GM21423 (cell line): ENCODE results near the gene HIPK3.

ENCODE experiments used
- ATAC-seq: cut with Tn5 transposase; IDR thresholded peaks from one replicate; pipeline ENCODE4 v1.9.1; 2021; ENCODE audit warnings: mild to moderate bottlenecking, moderate library complexity; ENCODE audit not compliant: unreplicated experiment

Gene HIPK3

GRCh38 chr11:33387996-33388395, 130.8 kb downstream of the HIPK3 start:
- ATAC-seq: peak; percentile 43

DNA sequence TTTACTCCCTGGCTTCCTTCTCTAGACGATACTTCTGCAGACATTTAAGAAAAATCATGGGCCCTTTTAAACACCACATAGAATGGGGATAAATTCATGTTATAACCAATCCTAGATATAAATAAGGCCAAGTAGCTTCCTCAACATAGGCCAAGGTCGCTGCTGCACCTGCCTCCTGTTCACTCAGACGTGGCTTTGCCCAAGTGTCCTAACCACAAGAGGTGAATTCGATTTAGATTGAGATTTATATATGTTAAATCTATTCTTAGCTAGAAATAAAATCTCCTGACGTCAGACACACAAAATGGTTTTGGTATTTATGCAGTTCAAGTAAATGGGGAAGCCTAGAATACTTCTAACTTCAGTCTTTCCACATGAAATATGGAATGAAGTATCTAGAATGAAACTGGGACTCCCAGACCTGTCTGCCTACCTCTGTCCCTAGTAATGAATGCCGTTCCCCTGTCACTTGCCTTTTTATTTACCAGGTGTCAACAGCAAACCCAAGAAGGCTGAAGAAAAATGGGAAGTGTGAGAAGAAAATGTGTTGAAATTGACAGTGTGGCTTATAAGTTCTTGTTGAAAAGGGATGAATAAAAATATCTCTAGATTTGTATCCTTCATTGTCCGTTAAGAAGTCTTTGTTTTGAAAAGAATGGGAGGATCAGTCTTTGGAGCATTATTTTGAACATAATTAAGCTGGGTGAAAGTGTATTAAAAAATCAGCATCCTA, 131.8 kb downstream of the HIPK3 start:
- ATAC-seq: no peak

- peak; percentile 70 for ATAC-seq
These were observed 132.5 kb downstream of the HIPK3 start for GRCh38 chr11:33389635-33390034.

GRCh38 chr11:33390944-33391892, 134.0 kb downstream of the HIPK3 start:
- no peak for ATAC-seq

GRCh38 chr11:33391893-33392251, 134.7 kb downstream of the HIPK3 start:
- no peak for ATAC-seq

DNA sequence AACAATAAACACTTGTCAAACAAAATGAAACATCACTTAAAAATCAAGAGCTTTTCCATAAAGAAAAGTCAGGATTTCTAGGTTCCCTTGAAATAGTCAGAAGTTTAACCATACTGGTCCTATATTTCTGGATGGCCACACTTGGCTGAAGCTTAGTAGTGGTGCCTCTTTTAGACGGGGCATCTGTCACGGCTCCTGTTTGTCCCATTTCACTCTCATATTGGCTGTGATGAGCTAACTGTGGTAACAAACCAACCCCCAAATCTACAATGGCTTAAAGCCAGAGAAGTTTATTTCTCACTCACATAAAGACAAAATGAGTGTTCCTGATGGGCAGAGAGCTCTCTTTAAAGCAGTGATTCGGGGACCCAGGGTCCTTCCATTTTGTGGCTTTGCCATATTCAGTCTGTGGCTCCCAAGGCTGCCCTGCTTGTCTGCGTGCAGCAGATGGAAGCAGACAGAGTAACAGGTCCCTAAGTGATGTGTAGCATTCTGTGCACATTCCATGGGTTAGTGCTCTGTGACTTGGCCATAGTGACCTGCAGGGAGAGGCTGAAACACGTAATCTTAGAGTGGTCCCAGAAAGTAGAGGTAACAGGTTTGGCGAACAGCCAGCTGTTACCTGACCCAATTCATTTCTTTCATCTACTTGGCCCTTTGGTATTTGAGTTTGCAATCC, 137.4 kb downstream of the HIPK3 start:
- ATAC-seq: no peak

GRCh38 chr11:33396361-33396760, 139.2 kb downstream of the HIPK3 start:
- ATAC-seq: no peak

- no peak for ATAC-seq
These were observed 142.2 kb downstream of the HIPK3 start for GRCh38 chr11:33399421-33399820.

- ATAC-seq: no peak
These were observed 144.9 kb downstream of the HIPK3 start for GRCh38 chr11:33402066-33402465.

DNA sequence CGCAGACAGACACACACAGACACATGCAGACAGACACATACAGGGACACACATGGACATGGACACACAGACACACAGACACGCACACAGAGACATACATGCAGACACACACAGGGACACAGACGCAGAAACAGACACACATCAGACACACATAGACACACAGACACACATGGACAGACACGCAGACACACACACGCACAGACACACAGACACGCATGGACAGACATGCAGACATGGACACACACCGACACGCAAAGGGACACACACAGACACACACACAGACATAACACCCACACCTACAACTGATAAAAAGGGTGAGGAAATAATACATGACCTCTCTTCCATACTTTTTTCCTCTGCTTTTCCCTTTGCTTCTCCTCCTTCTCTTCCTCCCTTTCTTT, 146.2 kb downstream of the HIPK3 start:
- ATAC-seq: no peak

- no peak for ATAC-seq
These were observed 148.8 kb downstream of the HIPK3 start for GRCh38 chr11:33405834-33406602.
